ENCODE data around the gene ZNF808.
A peak's percentile ranks its signal among the peaks of the same experiment; 100 is the strongest.
"Not testable (repeated sequence)": the region's sequence is repeated elsewhere in the genome, so short reads cannot be mapped to it uniquely, and the experiment has no call there.

ZNF808 gene

DNA sequence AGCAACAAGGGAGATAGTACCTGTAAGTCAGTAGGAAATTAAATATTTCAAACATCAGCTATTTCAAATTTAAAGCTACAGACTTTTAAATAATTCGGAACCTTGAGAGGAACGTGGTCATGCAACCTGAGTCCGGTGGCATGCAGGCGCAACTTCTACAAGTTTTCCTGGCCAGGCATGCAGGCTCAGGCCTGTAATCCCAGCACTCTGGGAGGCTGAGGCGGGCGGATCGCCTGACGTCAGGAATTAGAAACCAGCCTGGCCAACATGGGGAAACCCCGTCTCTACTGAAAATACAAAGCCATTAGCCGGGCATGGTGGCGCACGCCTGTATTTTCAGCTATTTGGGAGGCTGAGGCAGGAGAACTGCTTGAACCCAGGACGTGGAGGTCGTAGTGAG lies 40.5 kb downstream of the ZNF808 start:
- Histone ChIP-seq H3K4me1 (ENCODE audit: insufficient read depth, low read length) (peaks cover 9% of the 10 kb centered on the region), H3K27me3 (ENCODE audit: control insufficient read depth in 1 of 2, insufficient read depth in 2 of 2, low read length in 2 of 2) (no peaks in the 10 kb centered on the region), H3K4me3 (ENCODE audit: low read depth in 1 of 2, low read length in 2 of 2) (no peak overlapping the region), H3K9me3 (ENCODE audit: low read length) (no peaks in the 10 kb centered on the region), H3K9ac (ENCODE audit: low read length) (no peak overlapping the region), H3K36me3 (ENCODE audit: insufficient read depth, low read length) (peaks cover 9% of the 10 kb centered on the region), H3K27ac (ENCODE audit: low read depth, low read length) (no peak overlapping the region)

DNA sequence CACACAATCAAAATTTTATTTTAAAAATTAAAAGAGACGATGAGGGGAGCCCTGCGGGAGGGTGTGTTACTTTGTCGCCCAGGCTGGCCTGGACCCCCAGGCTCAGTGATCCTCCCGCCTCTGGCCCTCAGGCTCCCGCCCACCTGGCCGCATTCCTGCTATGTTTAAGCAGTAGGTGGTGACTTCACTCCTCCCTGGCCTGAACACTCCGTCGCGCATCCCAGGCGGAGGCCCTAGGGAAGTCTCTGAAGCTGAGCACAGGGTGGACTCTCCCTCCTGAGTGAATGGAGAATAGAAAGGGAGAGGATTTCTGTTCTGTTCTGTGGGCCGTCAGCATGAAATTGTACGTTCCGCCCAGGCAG lies 42.2 kb downstream of the ZNF808 start:
- Histone ChIP-seq H3K27ac (ENCODE audit: low read depth, low read length) (peak overlapping the region; percentile 32), H3K4me3 (ENCODE audit: low read depth in 1 of 2, low read length in 2 of 2) (peak overlapping the region; percentile 76 to 97), H3K36me3 (ENCODE audit: insufficient read depth, low read length) (peaks cover 16% of the 10 kb centered on the region)
- H3K27me3 ChIP-seq (ENCODE audit: control insufficient read depth in 1 of 2, insufficient read depth in 2 of 2, low read length in 2 of 2); H3K9ac ChIP-seq (ENCODE audit: low read length); H3K9me3 ChIP-seq (ENCODE audit: low read length); H3K4me1 ChIP-seq (ENCODE audit: insufficient read depth, low read length): not testable (repeated sequence)

DNA sequence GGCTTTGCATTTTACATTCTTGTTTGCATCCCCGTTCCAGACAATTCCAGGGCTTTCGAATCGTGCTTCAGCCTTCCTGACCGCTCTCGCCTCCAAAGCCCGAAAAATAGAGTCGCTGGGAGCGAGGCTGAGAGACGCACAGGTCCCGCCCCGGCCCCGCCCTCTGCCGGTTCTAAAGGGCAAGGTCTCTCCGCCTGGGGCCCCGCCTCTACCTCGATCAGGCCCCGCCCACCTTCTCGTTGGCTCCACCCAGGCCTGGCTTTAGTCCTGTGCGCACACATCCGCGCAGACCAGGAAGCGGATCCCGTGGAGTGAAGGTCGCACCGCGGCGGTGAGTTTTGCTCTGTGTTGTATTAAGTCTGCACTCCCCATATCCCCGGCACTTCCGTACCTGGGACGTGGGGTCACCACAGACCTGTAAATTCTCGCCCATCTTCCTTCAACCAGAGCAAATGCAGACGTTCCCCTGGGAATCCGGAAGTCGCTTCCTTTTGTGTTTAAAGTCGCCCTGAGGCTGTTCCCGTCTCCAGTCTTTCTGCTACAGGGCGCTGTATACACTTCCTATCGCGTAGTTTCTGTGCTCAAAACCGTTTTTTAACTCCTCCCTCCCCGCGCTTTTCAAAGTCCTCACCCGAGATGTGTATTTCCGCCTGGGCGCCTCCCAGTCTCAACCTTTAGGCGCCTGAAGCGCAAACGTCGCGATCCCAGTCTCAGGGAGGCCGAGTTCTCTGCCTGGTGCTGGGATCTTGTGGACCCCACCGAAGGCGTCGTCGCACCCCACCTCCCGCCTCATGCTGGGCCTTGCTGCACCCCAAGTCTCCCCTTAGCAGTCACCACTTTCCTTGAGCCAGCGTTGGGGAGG lies 42.8 kb downstream of the ZNF808 start, which contains the start of gene ZNF701:
Gene ZNF701 (plus strand): TSS at position 288 of the 862 bp plus-strand sequence. CDS start 3,861 bp downstream, outside the sequence.
- H3K9ac ChIP-seq (ENCODE audit: low read length), result peak within 1 kb of the TSS; percentile 89
- no peaks in the 10 kb centered on the region for H3K9me3 ChIP-seq (ENCODE audit: low read length)
- peaks cover 9% of the 10 kb centered on the region for H3K4me1 ChIP-seq (ENCODE audit: insufficient read depth, low read length)
- H3K4me3 ChIP-seq (ENCODE audit: low read depth in 1 of 2, low read length in 2 of 2), result peak within 1 kb of the TSS; percentile 76 to 97
- H3K36me3 ChIP-seq (ENCODE audit: insufficient read depth, low read length), result peaks cover 18% of the 10 kb centered on the region
- peak within 1 kb of the TSS; percentile 57 for H3K27ac ChIP-seq (ENCODE audit: low read depth, low read length)
- no peaks in the 10 kb centered on the region for H3K27me3 ChIP-seq (ENCODE audit: control insufficient read depth in 1 of 2, insufficient read depth in 2 of 2, low read length in 2 of 2)

DNA sequence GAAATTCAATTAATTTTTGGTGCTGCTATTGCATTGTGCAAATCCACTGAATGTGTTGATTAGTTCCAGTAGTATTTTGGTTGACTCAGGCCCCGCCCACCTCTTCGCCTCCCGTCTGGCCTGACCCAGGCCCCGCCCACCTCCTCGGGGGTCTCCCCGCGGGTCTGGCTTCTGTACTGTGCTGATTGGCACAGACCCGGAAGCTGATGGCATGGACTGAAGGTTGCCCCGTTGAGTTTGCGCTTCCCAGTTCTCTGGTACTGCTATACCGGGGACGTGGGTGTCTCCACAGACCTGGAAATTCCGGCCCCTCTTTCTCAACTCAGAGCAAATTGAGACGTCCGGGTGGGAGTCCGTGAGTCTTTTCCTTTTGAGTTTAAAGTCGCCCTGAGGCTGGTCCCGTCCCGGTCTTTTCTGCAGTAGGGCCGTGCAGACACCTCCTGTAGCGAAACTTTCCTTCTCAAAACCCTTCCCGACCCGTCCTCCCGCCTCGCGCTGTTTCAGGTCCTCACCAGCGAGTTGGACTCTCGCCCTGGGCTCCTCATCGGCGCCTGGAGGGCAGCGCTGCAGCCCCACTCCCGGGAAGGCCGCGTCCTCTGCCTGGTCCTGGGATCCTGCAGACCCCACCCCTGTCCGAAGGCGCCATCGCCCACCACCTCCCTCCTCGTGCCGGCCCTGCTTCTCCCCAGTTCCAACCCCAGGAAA lies 57.4 kb downstream of the ZNF808 start:
- Histone ChIP-seq H3K4me3 (ENCODE audit: low read depth in 1 of 2, low read length in 2 of 2) (peak overlapping the region; percentile 32 to 64), H3K36me3 (ENCODE audit: insufficient read depth, low read length) (peaks cover 20% of the 10 kb centered on the region), H3K27ac (ENCODE audit: low read depth, low read length) (peak overlapping the region; percentile 78)

DNA sequence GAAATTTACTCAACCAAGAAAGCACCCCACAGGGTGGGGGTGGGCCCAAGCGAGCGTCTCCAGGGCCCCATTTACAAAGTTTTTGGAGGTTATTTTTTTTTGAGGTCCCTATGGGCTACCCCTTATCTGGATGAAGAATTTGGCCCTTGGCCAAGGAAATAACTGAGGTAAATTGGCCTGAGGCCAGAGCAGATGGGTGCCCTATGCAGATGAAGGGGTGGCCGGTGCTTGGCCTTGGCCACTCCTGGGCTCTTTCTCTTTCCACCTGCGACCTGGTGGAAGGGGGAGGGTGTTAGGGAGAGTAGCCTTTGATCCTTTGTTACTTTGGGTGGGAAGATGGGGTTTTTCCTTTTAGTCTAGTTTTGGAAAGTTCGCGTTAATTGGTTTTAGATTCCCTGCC lies 58.1 kb downstream of the ZNF808 start:
- Histone ChIP-seq H3K27ac (ENCODE audit: low read depth, low read length) (peak overlapping the region; percentile 78), H3K36me3 (ENCODE audit: insufficient read depth, low read length) (peaks cover 20% of the 10 kb centered on the region), H3K9ac (ENCODE audit: low read length) (no peak overlapping the region), H3K4me1 (ENCODE audit: insufficient read depth, low read length) (no peaks in the 10 kb centered on the region), H3K27me3 (ENCODE audit: control insufficient read depth in 1 of 2, insufficient read depth in 2 of 2, low read length in 2 of 2) (no peaks in the 10 kb centered on the region), H3K9me3 (ENCODE audit: low read length) (no peaks in the 10 kb centered on the region), H3K4me3 (ENCODE audit: low read depth in 1 of 2, low read length in 2 of 2) (no peak overlapping the region)

More for the DNA sequence above, 57.4 kb downstream of the ZNF808 start:
- Histone ChIP-seq H3K9me3 (ENCODE audit: low read length) (no peaks in the 10 kb centered on the region), H3K4me1 (ENCODE audit: insufficient read depth, low read length) (no peaks in the 10 kb centered on the region), H3K27me3 (ENCODE audit: control insufficient read depth in 1 of 2, insufficient read depth in 2 of 2, low read length in 2 of 2) (no peaks in the 10 kb centered on the region), H3K9ac (ENCODE audit: low read length) (no peak overlapping the region)

DNA sequence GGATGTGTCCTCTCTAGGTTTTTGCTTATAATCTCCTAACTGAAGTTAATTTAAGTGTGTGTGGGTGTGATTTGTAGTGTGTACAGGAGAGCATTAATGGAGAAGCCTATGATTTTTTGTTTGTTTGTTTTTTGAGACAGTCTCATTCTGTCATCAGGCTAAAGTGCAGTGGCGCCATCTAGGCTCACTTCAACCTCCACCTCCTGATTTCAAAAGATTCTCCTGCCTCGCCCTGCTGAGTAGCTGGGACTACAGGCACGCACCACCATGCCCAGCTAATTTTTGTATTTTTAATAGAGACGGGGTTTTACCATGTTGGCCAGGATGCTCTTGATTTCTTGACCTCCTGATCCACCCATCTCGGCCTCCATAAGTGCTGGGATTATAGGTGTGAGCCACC lies 63.3 kb downstream of the ZNF808 start:
- no peak overlapping the region for H3K4me3 ChIP-seq (ENCODE audit: low read depth in 1 of 2, low read length in 2 of 2)
- H3K27me3 ChIP-seq (ENCODE audit: control insufficient read depth in 1 of 2, insufficient read depth in 2 of 2, low read length in 2 of 2), result no peaks in the 10 kb centered on the region
- H3K9ac ChIP-seq (ENCODE audit: low read length), result no peak overlapping the region
- H3K9me3 ChIP-seq (ENCODE audit: low read length), result no peaks in the 10 kb centered on the region
- H3K27ac ChIP-seq (ENCODE audit: low read depth, low read length), result no peak overlapping the region
- H3K36me3 ChIP-seq (ENCODE audit: insufficient read depth, low read length), result peaks cover 10% of the 10 kb centered on the region
- H3K4me1 ChIP-seq (ENCODE audit: insufficient read depth, low read length), result no peaks in the 10 kb centered on the region

DNA sequence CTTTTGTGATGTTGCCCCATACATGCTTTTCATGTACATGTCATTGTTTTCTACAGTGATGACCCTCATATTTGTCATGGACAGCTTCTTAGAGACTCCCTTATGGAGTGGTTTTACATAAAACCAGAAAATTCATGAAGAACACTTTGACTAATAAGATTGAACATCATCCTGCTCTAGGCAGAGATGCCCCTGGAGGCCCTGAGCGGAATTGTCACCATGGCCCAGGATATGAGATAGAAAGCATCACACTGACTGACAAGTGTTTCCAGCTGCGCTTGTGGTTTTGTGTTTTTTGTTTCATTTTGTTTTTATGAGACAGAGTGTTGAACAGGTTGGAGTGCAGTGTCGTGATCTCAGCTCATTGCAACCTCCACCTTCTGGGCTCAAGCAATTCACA lies 64.8 kb downstream of the ZNF808 start:
- Histone ChIP-seq H3K4me1 (ENCODE audit: insufficient read depth, low read length) (no peaks in the 10 kb centered on the region), H3K9me3 (ENCODE audit: low read length) (no peaks in the 10 kb centered on the region), H3K27ac (ENCODE audit: low read depth, low read length) (no peak overlapping the region), H3K9ac (ENCODE audit: low read length) (no peak overlapping the region), H3K36me3 (ENCODE audit: insufficient read depth, low read length) (peaks cover 20% of the 10 kb centered on the region), H3K4me3 (ENCODE audit: low read depth in 1 of 2, low read length in 2 of 2) (no peak overlapping the region), H3K27me3 (ENCODE audit: control insufficient read depth in 1 of 2, insufficient read depth in 2 of 2, low read length in 2 of 2) (no peaks in the 10 kb centered on the region)

DNA sequence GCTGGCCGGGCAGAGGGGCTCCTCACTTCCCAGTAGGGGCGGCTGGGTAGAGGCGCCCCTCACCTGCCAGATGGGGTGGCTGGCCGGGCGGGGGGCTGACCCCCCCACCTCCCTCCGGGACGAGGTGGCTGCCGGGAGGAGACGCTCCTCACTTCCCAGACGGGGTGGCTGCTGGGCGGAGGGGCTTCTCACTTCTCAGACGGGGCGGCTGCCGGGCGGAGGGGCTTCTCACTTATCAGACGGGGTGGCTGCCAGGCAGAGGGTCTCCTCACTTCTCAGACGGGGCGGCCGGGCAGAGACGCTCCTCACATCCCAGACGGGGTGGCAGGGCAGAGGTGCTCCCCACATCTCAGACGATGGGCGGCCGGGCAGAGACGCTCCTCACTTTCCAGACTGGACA lies 66.0 kb downstream of the ZNF808 start:
- H3K36me3 ChIP-seq (ENCODE audit: insufficient read depth, low read length), result peaks cover 20% of the 10 kb centered on the region
- H3K9me3 ChIP-seq (ENCODE audit: low read length); H3K4me3 ChIP-seq (ENCODE audit: low read depth in 1 of 2, low read length in 2 of 2): not testable (repeated sequence)

DNA sequence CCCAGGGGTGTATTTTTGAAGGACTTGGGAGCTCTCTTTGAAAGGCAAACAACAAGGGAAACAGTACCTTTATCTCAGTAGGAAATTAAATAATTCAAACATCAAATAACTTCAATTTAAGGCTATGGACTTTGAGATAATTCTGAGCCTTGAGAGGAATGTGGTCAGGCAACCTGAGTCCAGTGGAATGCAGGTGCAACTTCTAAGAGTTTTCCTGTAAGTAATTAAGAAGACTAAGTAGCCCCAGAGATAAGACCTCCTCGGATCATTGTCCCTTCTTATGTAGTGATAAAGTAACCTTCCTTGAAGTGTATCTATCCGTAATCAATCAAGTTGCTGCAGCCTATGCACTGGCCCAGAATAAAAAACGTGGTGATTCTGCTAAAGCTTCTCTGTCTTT lies 71.8 kb downstream of the ZNF808 start:
- Histone ChIP-seq H3K27me3 (ENCODE audit: control insufficient read depth in 1 of 2, insufficient read depth in 2 of 2, low read length in 2 of 2) (no peaks in the 10 kb centered on the region), H3K4me3 (ENCODE audit: low read depth in 1 of 2, low read length in 2 of 2) (no peak overlapping the region), H3K4me1 (ENCODE audit: insufficient read depth, low read length) (no peaks in the 10 kb centered on the region), H3K9ac (ENCODE audit: low read length) (no peak overlapping the region), H3K27ac (ENCODE audit: low read depth, low read length) (no peak overlapping the region), H3K36me3 (ENCODE audit: insufficient read depth, low read length) (peaks cover 12% of the 10 kb centered on the region), H3K9me3 (ENCODE audit: low read length) (no peaks in the 10 kb centered on the region)

More for the DNA sequence above, 66.0 kb downstream of the ZNF808 start:
- not testable (repeated sequence) for H3K4me1 ChIP-seq (ENCODE audit: insufficient read depth, low read length); H3K27me3 ChIP-seq (ENCODE audit: control insufficient read depth in 1 of 2, insufficient read depth in 2 of 2, low read length in 2 of 2); H3K27ac ChIP-seq (ENCODE audit: low read depth, low read length); H3K9ac ChIP-seq (ENCODE audit: low read length)

DNA sequence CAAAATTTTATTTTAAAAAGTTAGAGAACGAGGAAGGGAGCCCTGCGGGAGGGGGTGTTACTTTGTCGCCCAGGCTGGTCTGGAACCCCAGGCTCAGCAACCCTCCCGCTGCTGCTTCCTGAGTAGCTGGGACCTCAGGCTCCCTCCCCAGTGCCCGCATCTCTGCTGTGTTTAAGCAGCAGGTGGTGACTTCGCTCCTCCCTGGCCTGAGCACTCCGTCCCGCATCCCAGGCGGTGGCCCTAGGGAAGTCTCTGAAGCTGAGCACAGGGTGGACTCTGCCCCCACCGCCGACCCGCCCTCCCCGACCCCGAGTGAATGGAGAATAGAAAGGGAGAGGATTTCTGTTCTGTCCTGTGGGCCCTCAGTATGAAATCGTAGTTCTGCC lies 73.2 kb downstream of the ZNF808 start:
- Histone ChIP-seq H3K36me3 (ENCODE audit: insufficient read depth, low read length) (peaks cover 11% of the 10 kb centered on the region), H3K27ac (ENCODE audit: low read depth, low read length) (no peak overlapping the region), H3K9ac (ENCODE audit: low read length) (peak overlapping the region; percentile 33)

DNA sequence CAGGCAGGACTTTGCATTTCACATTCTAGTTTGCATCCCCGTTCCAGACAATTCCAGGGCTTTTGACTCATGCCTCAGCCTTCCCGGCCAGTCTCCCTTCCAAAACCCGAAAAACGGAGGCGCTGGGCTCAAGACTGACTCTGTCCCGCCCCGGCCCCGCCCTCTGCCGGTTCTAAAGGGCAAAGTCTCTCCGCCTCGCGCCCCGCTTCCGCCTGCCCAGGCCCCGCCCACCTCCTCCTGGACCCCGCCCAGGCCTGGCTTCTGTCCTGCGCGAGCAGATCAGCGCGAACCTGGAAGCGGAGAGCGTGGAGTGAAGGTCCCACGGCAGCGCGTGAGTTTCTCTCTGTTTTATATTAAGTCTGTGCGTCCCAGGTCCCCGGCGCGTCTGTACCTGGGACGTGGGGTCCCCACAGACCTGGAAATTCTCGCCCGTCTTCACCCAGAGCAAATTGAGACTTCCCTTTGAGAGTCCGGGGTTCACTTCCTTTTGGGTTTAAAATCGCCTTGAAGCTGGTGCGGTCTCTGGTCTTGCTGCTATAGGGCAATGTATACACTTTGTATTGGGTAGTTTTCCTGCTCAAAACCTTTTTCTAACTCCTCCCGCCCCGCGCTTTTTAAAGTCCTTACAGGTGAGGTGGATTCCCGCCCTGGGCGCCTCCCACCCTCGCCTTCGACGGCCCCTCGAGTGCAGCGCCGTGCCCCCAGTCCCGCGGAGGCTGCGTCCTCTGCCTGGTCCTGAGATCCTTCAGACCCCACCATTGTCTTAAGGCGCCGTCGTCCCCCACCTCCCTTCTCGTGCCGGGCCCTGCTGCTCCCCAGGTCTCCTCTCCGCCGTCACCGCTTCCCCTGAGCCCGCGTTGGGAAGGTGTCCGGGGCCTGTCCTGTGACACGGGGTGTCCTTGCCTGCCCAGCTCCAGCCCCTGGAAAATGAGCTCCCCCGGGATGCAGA lies 73.8 kb downstream of the ZNF808 start:
- peaks cover 4% of the 10 kb centered on the region for H3K36me3 ChIP-seq (ENCODE audit: insufficient read depth, low read length)
- no peaks in the 10 kb centered on the region for H3K4me1 ChIP-seq (ENCODE audit: insufficient read depth, low read length)
- peak overlapping the region; percentile 70 for H3K27ac ChIP-seq (ENCODE audit: low read depth, low read length)
- H3K9me3 ChIP-seq (ENCODE audit: low read length), result no peaks in the 10 kb centered on the region
- H3K4me3 ChIP-seq (ENCODE audit: low read depth in 1 of 2, low read length in 2 of 2), result peak overlapping the region; percentile 18 to 76
- H3K9ac ChIP-seq (ENCODE audit: low read length), result peak overlapping the region; percentile 39
- H3K27me3 ChIP-seq (ENCODE audit: control insufficient read depth in 1 of 2, insufficient read depth in 2 of 2, low read length in 2 of 2), result no peaks in the 10 kb centered on the region

More for the DNA sequence above, 73.2 kb downstream of the ZNF808 start:
- no peaks in the 10 kb centered on the region for H3K9me3 ChIP-seq (ENCODE audit: low read length)
- H3K4me3 ChIP-seq (ENCODE audit: low read depth in 1 of 2, low read length in 2 of 2), result peak overlapping the region; percentile 18 to 76
- no peaks in the 10 kb centered on the region for H3K27me3 ChIP-seq (ENCODE audit: control insufficient read depth in 1 of 2, insufficient read depth in 2 of 2, low read length in 2 of 2)
- no peaks in the 10 kb centered on the region for H3K4me1 ChIP-seq (ENCODE audit: insufficient read depth, low read length)

Measured in muscle layer of colon (tissue), 2 donors.